ENCODE data around the gene TBX2.

The TBX2 gene

GRCh38 chr17:61456061-61456681, 56.5 kb downstream of the TBX2 start:
- DNase-seq = no peak

DNA sequence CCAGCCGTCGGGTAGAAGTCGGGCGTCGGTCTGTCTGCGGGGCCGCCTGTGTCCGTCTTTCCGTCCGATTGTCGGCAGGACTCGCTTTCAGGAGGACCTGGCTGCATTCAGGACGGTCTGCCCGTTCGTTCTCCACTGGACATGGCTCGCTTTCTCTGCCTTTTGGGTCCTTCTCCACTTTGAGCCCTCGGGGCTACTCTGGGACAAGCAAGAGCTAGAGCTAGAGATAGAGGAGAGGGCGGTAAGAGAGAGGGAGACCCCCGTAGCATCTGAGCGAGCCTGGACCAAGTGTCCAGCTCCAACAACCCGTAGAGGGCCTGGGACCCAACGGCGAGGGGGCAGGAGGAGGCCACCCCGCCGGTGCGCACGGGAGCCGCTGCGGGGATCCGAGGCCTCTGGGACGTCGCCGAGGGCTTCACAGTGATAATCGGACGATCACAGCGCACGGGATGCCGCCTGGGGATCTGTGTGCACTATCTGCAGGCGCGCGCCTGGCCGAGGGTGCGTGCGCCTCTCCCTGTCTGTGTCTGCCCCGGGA, 57.1 kb downstream of the TBX2 start:
- DNase-seq = no peak

GRCh38 chr17:61457226-61457983, 57.8 kb downstream of the TBX2 start:
- DNase-seq = no peak

DNA sequence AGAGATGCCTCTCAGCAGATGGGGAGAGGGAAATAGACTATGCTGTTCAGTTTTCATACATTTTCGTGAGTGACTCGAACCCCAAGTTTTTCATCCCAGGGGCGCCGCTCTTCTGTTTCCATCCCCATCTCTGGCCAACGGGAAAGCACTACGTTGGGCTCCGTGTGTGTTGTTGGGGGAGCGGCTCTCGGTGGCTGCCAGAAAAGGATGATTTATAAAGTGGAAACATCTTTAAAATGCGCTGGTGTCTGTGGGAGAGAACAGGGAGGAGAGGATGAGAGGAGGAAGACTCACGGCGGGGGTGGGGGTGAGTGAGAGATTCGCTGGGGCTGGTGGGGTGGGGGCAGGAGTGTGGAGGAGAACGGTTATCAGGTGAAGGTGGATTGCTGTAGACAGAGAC, 58.4 kb downstream of the TBX2 start:
- no peak for DNase-seq

DNA sequence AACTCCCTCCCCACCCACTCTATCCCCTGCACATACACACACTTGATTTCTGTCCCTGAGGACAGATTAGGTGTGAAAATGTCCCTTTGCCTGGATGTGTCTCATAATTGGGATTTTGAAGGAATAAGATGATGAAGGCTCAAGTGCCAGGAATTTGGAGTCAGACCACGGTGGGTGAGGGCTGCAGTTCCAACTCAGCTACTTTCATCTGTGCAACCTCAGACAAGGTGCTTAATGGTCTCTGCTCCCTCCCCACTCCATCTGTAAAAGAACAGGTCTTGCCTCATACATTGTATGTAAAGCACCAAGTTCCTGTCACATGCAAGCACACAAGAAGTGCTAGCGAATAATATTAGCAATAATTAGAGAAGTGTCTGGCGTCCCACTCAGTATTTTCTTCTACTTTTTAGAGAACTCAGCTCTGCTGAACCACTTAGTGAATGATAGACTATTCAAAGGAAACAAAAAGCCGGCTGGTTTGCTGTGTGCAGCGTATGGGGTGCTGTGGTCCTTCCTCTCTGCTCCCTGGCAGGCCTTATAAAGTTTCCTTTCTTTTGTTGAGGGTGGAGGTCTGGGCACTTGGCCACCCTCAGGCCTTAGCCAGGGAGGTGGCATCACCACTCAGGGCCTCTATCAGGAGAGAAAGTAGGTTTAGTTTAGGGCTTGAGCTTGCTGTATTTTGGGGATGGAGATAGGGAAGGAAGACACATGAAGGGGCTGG, 58.9 kb downstream of the TBX2 start:
- DNase-seq = no peak

Measured in activated CD4-positive, CD25-positive, alpha-beta regulatory T cell (primary cell).